IPS DF 6.9 (cell line): Measurements from ENCODE around the gene CCR5.
"Not testable (repeated sequence)": the region's sequence is repeated elsewhere in the genome, so short reads cannot be mapped to it uniquely, and the experiment has no call there.

Experiments
- DNase-seq: peaks from one replicate; pipeline ENCODE4 v3.0.0-alpha.2; 2013; ENCODE audit warnings: low read depth, low spot score
- H3K27ac ChIP-seq: one replicate; pipeline ENCODE4 v1.5.1; 2013; ENCODE audit warnings: low read length, control low read depth
- H3K27me3 ChIP-seq: 2 replicates; pipeline ENCODE4 v1.6.1; 2013; ENCODE audit warnings: mild to moderate bottlenecking, low read length; ENCODE audit not compliant: control insufficient read depth, insufficient read depth
- H3K36me3 ChIP-seq: 2 replicates; pipeline ENCODE4 v1.6.1; 2013; ENCODE audit warnings: low read length; ENCODE audit not compliant: control insufficient read depth, insufficient read depth
- H3K4me1 ChIP-seq: 2 replicates; pipeline ENCODE4 v1.6.1; 2013; ENCODE audit warnings: low read length; ENCODE audit not compliant: control insufficient read depth, insufficient read depth
- H3K4me3 ChIP-seq: 2 replicates; pipeline ENCODE4 v1.5.1; 2013; ENCODE audit warnings: mild to moderate bottlenecking, low read length
- H3K9me3 ChIP-seq: 2 replicates; pipeline ENCODE4 v1.6.1; 2013; ENCODE audit warnings: low read length, inconsistent platforms; ENCODE audit not compliant: control insufficient read depth, insufficient read depth
- WGBS: extraction: QIAGEN DNeasy Blood & Tissue Kit; methylation state at CpG from one replicate; pipeline ENCODE4 v1.1.7; 2013; ENCODE audit warnings: mixed read lengths, missing lambda C conversion rate; ENCODE audit not compliant: insufficient read length, insufficient coverage; 5-methylcytosine and 5-hydroxymethylcytosine counted together

The CCR5 gene

GRCh38 chr3:46398186-46398955 is 27.6 kb downstream of the CCR5 start:
- H3K36me3 ChIP-seq: no peaks in the 10 kb centered on the region

GRCh38 chr3:46399098-46399497 is 28.4 kb downstream of the CCR5 start:
- H3K4me1 ChIP-seq: no peaks in the 10 kb centered on the region
- DNase-seq: no peak
- no peak overlapping the region for H3K27ac ChIP-seq
- no peaks in the 10 kb centered on the region for H3K36me3 ChIP-seq
- no CpG with 5 or more reads among the region's 2 CpGs for WGBS
- no peaks in the 10 kb centered on the region for H3K27me3 ChIP-seq
- H3K9me3 ChIP-seq: no peaks in the 10 kb centered on the region
- no peak overlapping the region for H3K4me3 ChIP-seq

More at GRCh38 chr3:46398186-46398955, 27.6 kb downstream of the CCR5 start:
- Histone ChIP-seq H3K9me3 (no peaks in the 10 kb centered on the region), H3K4me3 (no peak overlapping the region), H3K27me3 (no peaks in the 10 kb centered on the region), H3K27ac (no peak overlapping the region), H3K4me1 (no peaks in the 10 kb centered on the region)
- WGBS: no CpG with 5 or more reads among the region's 6 CpGs
- no peak for DNase-seq

- Histone ChIP-seq H3K4me1 (no peaks in the 10 kb centered on the region), H3K4me3 (no peak overlapping the region), H3K36me3 (no peaks in the 10 kb centered on the region), H3K27ac (no peak overlapping the region), H3K9me3 (no peaks in the 10 kb centered on the region), H3K27me3 (no peaks in the 10 kb centered on the region)
- WGBS: 100% methylated on average over 1 of the region's 2 CpGs
- no peak for DNase-seq
Observed at GRCh38 chr3:46399557-46399956, 28.8 kb downstream of the CCR5 start.

GRCh38 chr3:46400000-46400734 is 29.4 kb downstream of the CCR5 start:
- Histone ChIP-seq H3K27ac (no peak overlapping the region), H3K9me3 (no peaks in the 10 kb centered on the region), H3K36me3 (no peaks in the 10 kb centered on the region), H3K4me3 (no peak overlapping the region), H3K4me1 (no peaks in the 10 kb centered on the region), H3K27me3 (no peaks in the 10 kb centered on the region)
- WGBS: no CpG with 5 or more reads among the region's 8 CpGs
- DNase-seq: no peak

- Histone ChIP-seq H3K4me1 (no peaks in the 10 kb centered on the region), H3K27me3 (no peaks in the 10 kb centered on the region), H3K9me3 (no peaks in the 10 kb centered on the region), H3K27ac (no peak overlapping the region), H3K4me3 (no peak overlapping the region), H3K36me3 (no peaks in the 10 kb centered on the region)
- WGBS: 100% methylated on average over 1 of the region's 5 CpGs
- no peak for DNase-seq
Observed at GRCh38 chr3:46400846-46401245, 30.1 kb downstream of the CCR5 start.

GRCh38 chr3:46401579-46401978 is 30.8 kb downstream of the CCR5 start:
- no CpG with 5 or more reads among the region's 2 CpGs for WGBS
- H3K36me3 ChIP-seq: no peaks in the 10 kb centered on the region
- H3K27ac ChIP-seq: no peak overlapping the region
- H3K27me3 ChIP-seq: no peaks in the 10 kb centered on the region
- no peak overlapping the region for H3K4me3 ChIP-seq
- H3K4me1 ChIP-seq: no peaks in the 10 kb centered on the region
- H3K9me3 ChIP-seq: no peaks in the 10 kb centered on the region
- no peak for DNase-seq

- H3K36me3 ChIP-seq, DNase-seq, H3K9me3 ChIP-seq, H3K27ac ChIP-seq, H3K4me3 ChIP-seq, H3K4me1 ChIP-seq, H3K27me3 ChIP-seq: not testable (repeated sequence)
- WGBS: no CpG with 5 or more reads among the region's 4 CpGs
Observed at GRCh38 chr3:46402902-46403301, 32.2 kb downstream of the CCR5 start.

GRCh38 chr3:46405301-46406019 is 34.7 kb downstream of the CCR5 start:
- no peaks in the 10 kb centered on the region for H3K9me3 ChIP-seq
- no peaks in the 10 kb centered on the region for H3K27me3 ChIP-seq
- H3K36me3 ChIP-seq: no peaks in the 10 kb centered on the region
- no peak overlapping the region for H3K4me3 ChIP-seq
- H3K27ac ChIP-seq: no peak overlapping the region
- no peak for DNase-seq
- WGBS: no CpG with 5 or more reads among the region's 11 CpGs
- H3K4me1 ChIP-seq: no peaks in the 10 kb centered on the region

GRCh38 chr3:46406443-46406787 is 35.7 kb downstream of the CCR5 start:
- no peak for DNase-seq
- no CpG with 5 or more reads among the region's 4 CpGs for WGBS
- Histone ChIP-seq H3K27ac (no peak overlapping the region), H3K4me3 (no peak overlapping the region), H3K4me1 (no peaks in the 10 kb centered on the region), H3K36me3 (no peaks in the 10 kb centered on the region), H3K9me3 (no peaks in the 10 kb centered on the region), H3K27me3 (no peaks in the 10 kb centered on the region)

- no CpG with 5 or more reads among the region's 20 CpGs for WGBS
- no peak for DNase-seq
- Histone ChIP-seq H3K27me3 (no peaks in the 10 kb centered on the region), H3K27ac (no peak within 1 kb of the TSS), H3K36me3 (no peaks in the 10 kb centered on the region), H3K4me1 (no peaks in the 10 kb centered on the region), H3K4me3 (no peak within 1 kb of the TSS), H3K9me3 (no peaks in the 10 kb centered on the region)
Observed at GRCh38 chr3:46406788-46407611, 36.3 kb downstream of the CCR5 start, which contains the start of the genes CCR5AS and CCRL2. TSS of gene CCR5AS (minus strand) at chr3:46407066. TSS of gene CCRL2 (plus strand) at chr3:46407259. CDS start at chr3:46408080, 821 bp downstream.
